Stimulated activated CD4-positive, alpha-beta T cell treated with anti-CD3 and anti-CD28 coated beads, Interleukin-4, amount 100 ng/mL, for 24 hours (primary cell): Measurements from ENCODE around the gene GOLT1A.
A peak's percentile ranks its signal among the peaks of the same experiment; 100 is the strongest.

Experiments
- DNase-seq: peaks from one replicate; pipeline ENCODE4 v3.0.0-alpha.2; 2020

Gene GOLT1A

GRCh38 chr1:204190212-204191211, 23.3 kb downstream of the GOLT1A start:
- DNase-seq, result no peak

- no peak for DNase-seq
Measured at GRCh38 chr1:204188959-204189639, 24.7 kb downstream of the GOLT1A start.

GRCh38 chr1:204186597-204186996, 27.2 kb downstream of the GOLT1A start:
- no peak for DNase-seq

GRCh38 chr1:204181116-204181515, 32.7 kb downstream of the GOLT1A start:
- DNase-seq, result no peak

- no peak for DNase-seq
Measured at GRCh38 chr1:204180133-204180532, 33.7 kb downstream of the GOLT1A start.

- DNase-seq, result no peak
Measured at GRCh38 chr1:204178487-204179281, 35.1 kb downstream of the GOLT1A start.

- DNase-seq, result no peak
Measured at GRCh38 chr1:204177133-204177532, 36.7 kb downstream of the GOLT1A start.

GRCh38 chr1:204176049-204176448, 37.7 kb downstream of the GOLT1A start:
- DNase-seq, result no peak

GRCh38 chr1:204174958-204175357, 38.8 kb downstream of the GOLT1A start:
- DNase-seq, result no peak

- DNase-seq, result no peak
Measured at GRCh38 chr1:204172404-204173029, 41.3 kb downstream of the GOLT1A start.

GRCh38 chr1:204171751-204172178, 42.0 kb downstream of the GOLT1A start:
- DNase-seq, result no peak

GRCh38 chr1:204170494-204171155, 43.2 kb downstream of the GOLT1A start:
- no peak for DNase-seq

GRCh38 chr1:204169858-204170257, 43.9 kb downstream of the GOLT1A start:
- DNase-seq, result no peak

- DNase-seq, result no peak
Measured at GRCh38 chr1:204167730-204168129, 46.1 kb downstream of the GOLT1A start.

GRCh38 chr1:204166219-204166618, 47.6 kb downstream of the GOLT1A start, which contains the start of gene REN:
TSS of gene REN (minus strand) at chr1:204166337. CDS start at chr1:204166293, 44 bp downstream.
- DNase-seq, result no peak

GRCh38 chr1:204162494-204163074, 51.2 kb downstream of the GOLT1A start:
- DNase-seq, result peak; percentile 83

GRCh38 chr1:204161609-204162493, 51.9 kb downstream of the GOLT1A start:
- DNase-seq, result no peak

GRCh38 chr1:204157962-204158361, 55.8 kb downstream of the GOLT1A start:
- no peak for DNase-seq

GRCh38 chr1:204155881-204156280, 57.9 kb downstream of the GOLT1A start:
- no peak for DNase-seq

- no peak for DNase-seq
Measured at GRCh38 chr1:204154568-204155255, 59.1 kb downstream of the GOLT1A start.
